CD4-positive, alpha-beta T cell treated with Interleukin-17A for 1 hour (primary cell): ENCODE data around the gene TTC13.
A peak's percentile ranks its signal among the peaks of the same experiment; 100 is the strongest.

Experiments
- DNase-seq: peaks from one replicate; pipeline ENCODE4 v3.0.0-alpha.2; 2020

TTC13 gene

DNA sequence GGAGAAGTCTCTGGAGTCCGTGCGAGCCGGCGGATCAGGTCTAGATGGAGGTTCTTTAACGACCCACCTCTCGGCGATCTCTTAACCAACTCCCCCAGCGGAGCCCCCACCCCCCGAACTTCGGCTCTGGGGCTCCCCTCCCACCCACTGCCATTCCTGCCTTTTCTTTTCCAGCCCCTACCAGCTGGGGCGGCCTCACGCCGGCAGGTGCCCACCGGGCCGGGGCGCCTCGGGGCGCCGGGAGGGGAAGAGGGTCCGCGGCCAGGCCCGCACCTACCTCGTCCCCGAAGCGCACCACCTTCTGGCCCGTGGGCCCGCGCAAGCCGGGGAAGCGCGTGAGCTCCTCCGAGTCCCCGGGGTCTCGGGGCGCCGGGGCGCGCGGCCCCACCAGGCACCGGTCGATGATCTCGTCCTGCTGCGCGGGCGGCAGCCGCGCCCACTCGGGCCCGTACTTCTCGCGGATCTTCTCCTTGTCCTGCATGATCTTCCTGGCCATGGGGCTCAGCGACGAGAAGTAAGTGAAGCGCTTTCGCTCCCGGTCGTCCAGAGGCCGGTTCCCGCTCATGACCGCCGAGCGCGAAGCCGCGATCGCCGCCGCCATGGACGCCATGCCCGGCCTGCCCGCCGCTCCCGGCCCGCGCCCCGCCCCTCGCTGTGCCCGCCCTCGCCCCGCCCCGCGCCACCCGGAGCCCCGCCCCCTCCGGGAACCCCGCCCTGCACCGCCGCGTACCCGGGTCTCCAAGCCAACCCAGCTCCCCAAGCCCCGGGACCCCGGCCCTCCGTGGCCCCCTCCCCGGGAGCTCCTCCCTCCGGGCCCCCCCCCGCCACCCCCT lies 110.5 kb downstream of the TTC13 start, which contains the start of gene C1orf198:
Gene C1orf198 (minus strand): TSS at position 619 of the 833 bp plus-strand sequence. CDS start 9 bp downstream, at position 610.
- peak; percentile 83 for DNase-seq

DNA sequence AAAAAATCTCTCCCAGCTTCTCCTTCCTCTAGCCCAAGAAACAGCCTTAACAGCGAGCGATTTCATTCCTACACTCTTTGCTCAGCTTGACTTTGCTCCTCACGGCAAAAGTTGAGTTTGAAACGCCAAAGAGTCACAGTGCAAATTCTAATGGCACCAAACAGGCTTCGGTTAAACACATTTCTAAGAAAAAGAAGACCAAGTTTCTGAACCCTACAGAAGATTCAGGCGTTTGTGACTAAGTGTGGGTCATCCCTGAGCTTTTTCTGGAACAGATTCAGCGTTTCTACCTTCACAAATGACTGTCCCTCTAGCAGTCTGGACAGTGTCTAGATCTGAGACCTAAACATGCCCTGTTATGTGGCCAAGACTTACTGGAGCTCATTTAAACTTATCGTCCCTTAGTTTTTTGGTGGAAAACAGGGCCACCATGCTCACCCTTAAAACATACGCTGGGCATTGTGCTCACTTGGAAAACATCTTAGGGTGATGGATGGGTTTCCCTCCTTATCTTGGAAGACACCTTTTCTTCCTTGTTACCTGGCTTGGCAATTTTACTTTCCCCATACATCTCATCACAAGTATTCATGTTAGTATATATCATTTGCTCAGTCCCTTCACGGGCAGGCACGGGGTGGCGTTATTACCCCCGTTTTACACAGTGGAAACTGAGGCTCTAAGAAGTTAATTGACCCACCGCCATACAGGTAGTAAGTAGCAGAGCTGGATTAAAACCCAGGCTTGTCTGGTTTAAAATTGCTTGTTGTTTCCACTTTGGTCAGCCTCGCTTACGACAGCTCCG lies 111.4 kb downstream of the TTC13 start:
- no peak for DNase-seq

- no peak for DNase-seq
Observed at GRCh38 chr1:230866171-230867070, 112.2 kb downstream of the TTC13 start.

- DNase-seq: no peak
Observed at GRCh38 chr1:230865062-230865817, 113.4 kb downstream of the TTC13 start.

- no peak for DNase-seq
Observed at GRCh38 chr1:230864441-230864840, 114.2 kb downstream of the TTC13 start.

GRCh38 chr1:230863449-230863848 lies 115.2 kb downstream of the TTC13 start:
- DNase-seq: no peak

DNA sequence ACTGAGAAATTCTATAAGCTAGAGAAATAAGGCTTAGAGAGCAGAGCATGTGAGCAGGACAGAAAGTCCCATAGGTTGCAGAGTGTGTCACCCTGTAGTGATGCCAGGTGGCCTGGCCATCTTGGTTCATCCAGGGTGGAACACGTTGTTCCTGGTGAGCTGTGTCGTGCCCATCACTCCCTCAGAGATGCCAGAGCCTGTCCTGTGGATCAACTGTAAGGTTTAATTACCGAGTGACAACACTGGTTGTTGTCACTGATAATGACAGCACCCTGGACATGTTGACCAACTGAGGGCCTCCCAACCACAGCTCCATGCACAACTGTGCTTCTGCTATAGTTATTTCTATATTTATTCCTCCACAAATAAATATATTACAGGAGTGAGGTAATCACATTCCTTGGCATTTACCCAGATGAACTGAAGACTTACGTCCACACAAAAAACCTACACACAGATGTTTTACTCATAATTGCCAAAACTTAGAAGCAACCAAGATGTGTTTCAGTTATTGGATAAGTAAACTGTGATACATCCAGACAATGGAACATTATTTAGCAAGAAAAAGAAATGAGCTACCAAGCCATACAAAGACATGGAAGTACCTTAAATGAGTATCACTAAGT lies 116.6 kb downstream of the TTC13 start:
- no peak for DNase-seq

GRCh38 chr1:230861489-230861888 lies 117.2 kb downstream of the TTC13 start:
- DNase-seq: no peak

DNA sequence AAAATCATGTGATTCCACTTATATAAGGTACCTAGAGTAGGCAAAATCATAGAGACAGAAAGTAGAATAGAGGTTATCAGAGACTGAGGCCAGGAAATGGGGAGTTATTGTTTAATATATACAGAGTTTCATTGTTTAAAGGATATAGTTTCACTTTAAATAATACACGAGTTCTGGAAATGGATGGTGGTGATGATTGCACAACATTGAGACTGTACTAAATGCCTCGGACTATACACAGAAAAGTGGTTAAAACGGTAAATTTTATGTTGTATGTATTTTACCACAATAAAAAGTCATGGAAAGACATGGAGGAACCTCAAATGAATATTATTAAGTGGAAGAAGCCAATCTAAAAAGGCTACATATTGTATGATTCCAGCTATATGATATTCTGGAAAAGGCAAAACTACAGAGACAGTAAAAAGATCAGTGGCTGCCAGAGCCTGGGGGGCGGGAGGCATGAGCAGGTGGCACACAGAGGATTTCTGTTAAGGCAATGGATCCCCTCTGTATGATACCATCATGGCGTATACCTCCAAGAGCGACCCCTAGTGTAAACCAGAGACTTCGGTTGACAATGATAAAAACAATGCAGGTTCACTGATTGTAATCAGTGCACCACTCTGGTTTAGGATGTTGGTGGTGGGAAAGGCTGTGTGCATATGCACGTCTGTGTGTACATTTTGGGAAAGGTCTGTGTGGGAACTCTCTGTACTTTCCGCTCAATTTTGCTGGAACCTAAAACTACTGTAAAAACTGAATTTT lies 117.9 kb downstream of the TTC13 start:
- DNase-seq: no peak

GRCh38 chr1:230858918-230859729 lies 119.5 kb downstream of the TTC13 start:
- no peak for DNase-seq

- no peak for DNase-seq
Observed at GRCh38 chr1:230858236-230858820, 120.3 kb downstream of the TTC13 start.

- no peak for DNase-seq
Observed at GRCh38 chr1:230857822-230858221, 120.8 kb downstream of the TTC13 start.

DNA sequence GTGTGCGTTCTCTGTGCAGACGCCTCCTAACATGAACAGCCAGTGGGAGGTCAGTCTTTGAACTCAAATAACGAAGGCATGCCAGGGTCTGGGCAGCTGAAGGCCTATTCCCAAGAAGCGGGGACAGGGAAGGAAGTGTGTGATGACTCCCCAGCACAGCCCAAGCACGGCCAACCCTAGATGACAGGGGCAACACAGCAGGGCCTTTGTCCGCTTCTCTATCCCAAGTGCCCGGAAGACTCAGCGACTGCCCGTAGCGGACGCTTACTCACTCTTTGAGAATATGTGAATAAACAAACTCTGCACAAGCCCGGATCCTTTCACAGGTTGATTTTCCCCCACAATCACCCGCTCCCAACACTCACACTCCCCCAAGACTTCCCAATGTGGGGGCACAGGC lies 121.6 kb downstream of the TTC13 start:
- no peak for DNase-seq
